HEK293 (cell line): ENCODE measurements around the gene CYP2A6.
"Not testable (repeated sequence)": the region's sequence is repeated elsewhere in the genome, so short reads cannot be mapped to it uniquely, and the experiment has no call there.

Source experiments
- CTCF ChIA-PET: fragments of 350-600 bp; formaldehyde crosslinking; extraction: SDS; loops from one replicate; lab custom pipeline; 2021; ENCODE audit warnings: antibody characterized with exemption; lab: Yijun Ruan, JAX
- POLR2A ChIA-PET: fragments of 300-600 bp; formaldehyde crosslinking; extraction: SDS; loops from one replicate; lab custom pipeline; 2020; ENCODE audit warnings: antibody characterized with exemption, inconsistent platforms; lab: Yijun Ruan, JAX
- H3K27ac ChIP-seq: fragments of 200-500 bp; sonication (Bioruptor generic); 2 replicates; pipeline ENCODE4 v1.5.1; 2014; ENCODE audit warnings: low read depth, low read length, control low read depth, inconsistent platforms; ENCODE audit errors: extremely low read depth
- H3K36me3 ChIP-seq, 2 experiments: fragments of 200-500 bp in 1 of 2; sonication (Bioruptor generic) in 1 of 2; 1 replicate in 1 of 2; 2 replicates in 1 of 2; pipeline ENCODE4 v1.5.1; 2014 to 2017; ENCODE audit warnings: inconsistent platforms in 2 of 2, low read length in 2 of 2; ENCODE audit not compliant: control insufficient read depth in 2 of 2, insufficient read depth in 1 of 2
- H3K4me1 ChIP-seq: fragments of 200-500 bp; sonication (Bioruptor generic); 2 replicates; pipeline ENCODE4 v1.5.1; 2014; ENCODE audit warnings: mild to moderate bottlenecking, low read length, inconsistent platforms; ENCODE audit not compliant: control insufficient read depth, insufficient read depth
- H3K4me3 ChIP-seq: 2 replicates; pipeline ENCODE4 v1.5.1; 2011; ENCODE audit warnings: low read depth, mild to moderate bottlenecking, control low read depth, low read length, moderate library complexity
- H3K9me3 ChIP-seq: fragments of 200-500 bp; sonication (Bioruptor generic); 2 replicates; pipeline ENCODE4 v1.5.1; 2014; ENCODE audit warnings: low read depth, low read length, inconsistent platforms; ENCODE audit not compliant: control insufficient read depth, insufficient read depth
- ATF2 ChIP-seq: fragments of 450-650 bp; formaldehyde crosslinking; IDR thresholded peaks from 2 replicates; pipeline ENCODE4 v1.5.1; 2016; ENCODE audit warnings: missing biosample characterization, missing genetic modification characterization, low read depth
- HIC1 ChIP-seq: fragments of 450-650 bp; formaldehyde crosslinking; IDR thresholded peaks from 2 replicates; pipeline ENCODE4 v1.5.1; 2016; ENCODE audit warnings: missing biosample characterization, missing genetic modification characterization
- INSM2 ChIP-seq: fragments of 450-650 bp; formaldehyde crosslinking; IDR thresholded peaks from 2 replicates; pipeline ENCODE4 v1.5.1; 2016; ENCODE audit warnings: missing biosample characterization, missing genetic modification characterization
- KLF10 ChIP-seq: fragments of 450-650 bp; IDR thresholded peaks from 2 replicates; pipeline ENCODE4 v1.5.1; 2018; ENCODE audit warnings: missing biosample characterization, mild to moderate bottlenecking, missing genetic modification characterization
- KLF17 ChIP-seq: fragments of 450-650 bp; formaldehyde crosslinking; IDR thresholded peaks from 2 replicates; pipeline ENCODE4 v1.5.1; 2016; ENCODE audit warnings: missing biosample characterization, missing genetic modification characterization
- KLF7 ChIP-seq: fragments of 450-650 bp; formaldehyde crosslinking; IDR thresholded peaks from 2 replicates; pipeline ENCODE4 v1.5.1; 2016; ENCODE audit warnings: missing biosample characterization, missing genetic modification characterization, borderline replicate concordance
- SALL2 ChIP-seq: fragments of 450-650 bp; formaldehyde crosslinking; IDR thresholded peaks from 2 replicates; pipeline ENCODE4 v1.5.0; 2017; ENCODE audit warnings: missing biosample characterization, mild to moderate bottlenecking, missing genetic modification characterization, borderline replicate concordance
- SCRT1 ChIP-seq: fragments of 450-650 bp; formaldehyde crosslinking; IDR thresholded peaks from 2 replicates; pipeline ENCODE4 v1.5.1; 2016; ENCODE audit warnings: missing biosample characterization, missing genetic modification characterization, borderline replicate concordance
- ZBTB26 ChIP-seq: fragments of 450-650 bp; formaldehyde crosslinking; optimal IDR thresholded peaks from 2 replicates; pipeline ENCODE3; 2016; ENCODE audit warnings: missing biosample characterization, mild to moderate bottlenecking, missing genetic modification characterization
- ZNF391 ChIP-seq: fragments of 450-650 bp; formaldehyde crosslinking; IDR thresholded peaks from 2 replicates; pipeline ENCODE4 v1.5.1; 2016; ENCODE audit warnings: low read depth, missing biosample characterization, missing genetic modification characterization, borderline replicate concordance
- ZNF48 ChIP-seq: fragments of 450-650 bp; formaldehyde crosslinking; IDR thresholded peaks from 2 replicates; pipeline ENCODE4 v1.5.1; 2016; ENCODE audit warnings: missing biosample characterization, missing genetic modification characterization
- ZNF596 ChIP-seq: fragments of 450-650 bp; IDR thresholded peaks from 2 replicates; pipeline ENCODE4 v1.5.0; 2018; ENCODE audit warnings: missing biosample characterization, mild to moderate bottlenecking, missing genetic modification characterization, moderate library complexity
- ZNF600 ChIP-seq: fragments of 450-650 bp; formaldehyde crosslinking; IDR thresholded peaks from 2 replicates; pipeline ENCODE4 v1.5.1; 2016; ENCODE audit warnings: missing biosample characterization, missing genetic modification characterization
- ZNF621 ChIP-seq: fragments of 450-650 bp; formaldehyde crosslinking; IDR thresholded peaks from 2 replicates; pipeline ENCODE4 v1.5.1; 2017; ENCODE audit warnings: missing biosample characterization, missing genetic modification characterization
- ZNF692 ChIP-seq: fragments of 450-650 bp; formaldehyde crosslinking; IDR thresholded peaks from 2 replicates; pipeline ENCODE4 v1.5.1; 2016; ENCODE audit warnings: missing biosample characterization, missing genetic modification characterization
- ZNF776 ChIP-seq: fragments of 450-650 bp; formaldehyde crosslinking; IDR thresholded peaks from 2 replicates; pipeline ENCODE4 v1.5.0; 2017; ENCODE audit warnings: missing biosample characterization, missing genetic modification characterization, borderline replicate concordance
- ZNF792 ChIP-seq: fragments of 450-650 bp; formaldehyde crosslinking; IDR thresholded peaks from 2 replicates; pipeline ENCODE4 v1.5.1; 2016; ENCODE audit warnings: missing biosample characterization, missing genetic modification characterization
- ZSCAN18 ChIP-seq: fragments of 450-650 bp; formaldehyde crosslinking; IDR thresholded peaks from 2 replicates; pipeline ENCODE4 v1.5.1; 2016; ENCODE audit warnings: missing biosample characterization, missing genetic modification characterization
- ZSCAN30 ChIP-seq: fragments of 450-650 bp; IDR thresholded peaks from 2 replicates; pipeline ENCODE4 v1.5.1; 2018; ENCODE audit warnings: missing biosample characterization, mild to moderate bottlenecking, missing genetic modification characterization, moderate library complexity

CYP2A6 gene

GRCh38 chr19:40827386-40828247 lies 22.6 kb downstream of the CYP2A6 start (continued):
- no peak for TF ChIP-seq ZNF48 (tag by site-specific recombination)
- peak; percentile 34; the same call in 1 of the 2 replicates for TF ChIP-seq KLF17
- no peak for TF ChIP-seq ZNF621 (tag by site-specific recombination)
- no peak for TF ChIP-seq ZNF596 (tag by site-specific recombination)
- no peak for TF ChIP-seq ATF2
- no peak for TF ChIP-seq INSM2 (tag by site-specific recombination)
- no peak for TF ChIP-seq KLF7
- peak; percentile 72 for TF ChIP-seq ZNF391 (tag by site-specific recombination)
- TF ChIP-seq ZSCAN18 (tag by site-specific recombination), result 0 out of 2 replicates have a peak, but pooled peaks have one; percentile 23
- TF ChIP-seq KLF10 (tag by site-specific recombination), result no peak
- TF ChIP-seq ZNF792 (tag by site-specific recombination), result no peak
- TF ChIP-seq ZNF776 (tag by site-specific recombination), result no peak
- TF ChIP-seq SCRT1, result no peak
- no peak for TF ChIP-seq ZNF692 (tag by site-specific recombination)
- no peak for TF ChIP-seq ZSCAN30 (tag by site-specific recombination)

GRCh38 chr19:40826699-40827385 lies 23.4 kb downstream of the CYP2A6 start:
- peaks cover 9 to 14% of the 10 kb centered on the region in 2 experiments; a peak in 2 of 3 replicates for H3K36me3 ChIP-seq
- CTCF ChIA-PET, result interaction anchor here (0.6 to 1.2 kb wide), 5 partner anchors 21 to 192 kb away, joined by 3 read pairs; no protein-coding TSS in a partner anchor
- H3K9me3 ChIP-seq, POLR2A ChIA-PET, H3K4me3 ChIP-seq, H3K27ac ChIP-seq: not testable (repeated sequence)
- H3K4me1 ChIP-seq, result peaks cover 17% of the 10 kb centered on the region
- peak; percentile 17; the same call in 1 of the 2 replicates for TF ChIP-seq INSM2 (tag by site-specific recombination)
- TF ChIP-seq SALL2 (tag by site-specific recombination), result peak; percentile 69
- TF ChIP-seq ZNF600 (tag by site-specific recombination), result peak; percentile 95
- TF ChIP-seq ZBTB26 (tag by site-specific recombination), result peak; percentile 14
- TF ChIP-seq HIC1 (tag by site-specific recombination), result 0 out of 2 replicates have a peak, but pooled peaks have one; percentile 38
